GM23338 (cell line): ENCODE results near the gene NQO2. TPM values are rescaled to one million over a fixed set of nuclear protein-coding genes. Genes with fewer than 3 reads are reported as not detected.

Experiments
- ATAC-seq: fragments of 200-7000 bp; cut with Tn5 transposase; 3 replicates; pipeline ENCODE4 v1.9.1; 2020
- DNase-seq: peaks from one replicate; pipeline ENCODE4 v3.0.0-alpha.2; 2015; ENCODE audit warnings: low spot score
- H2AFZ ChIP-seq: fragments of 200-600 bp; sonication (generic); 2 replicates; pipeline ENCODE4 v1.8.0; 2016; ENCODE audit warnings: antibody characterized with exemption, mild to moderate bottlenecking, moderate library complexity
- H3F3A ChIP-seq: fragments of 200-600 bp; sonication (generic); replicated peaks from 2 replicates; pipeline ENCODE4 v1.8.0; 2017; ENCODE audit warnings: antibody characterized with exemption, mixed run types, low read depth
- H3K27ac ChIP-seq: fragments of 200-600 bp; sonication (generic); 2 replicates; pipeline ENCODE4 v1.6.1; 2016; ENCODE audit warnings: low read depth
- H3K27me3 ChIP-seq: fragments of 200-600 bp; sonication (generic); 2 replicates; pipeline ENCODE4 v1.8.0; 2016; ENCODE audit warnings: mild to moderate bottlenecking, mixed run types, moderate library complexity; ENCODE audit not compliant: insufficient read depth
- H3K36me3 ChIP-seq: fragments of 200-600 bp; sonication (generic); 2 replicates; pipeline ENCODE4 v1.8.0; 2016; ENCODE audit warnings: mild to moderate bottlenecking; ENCODE audit not compliant: insufficient read depth
- H3K4me1 ChIP-seq: fragments of 200-600 bp; sonication (generic); 2 replicates; pipeline ENCODE4 v1.8.0; 2016; ENCODE audit warnings: mild to moderate bottlenecking, moderate library complexity; ENCODE audit not compliant: insufficient read depth
- H3K4me2 ChIP-seq: fragments of 200-600 bp; sonication (generic); 2 replicates; pipeline ENCODE4 v1.7.1; 2017; ENCODE audit warnings: mixed run types
- H3K4me3 ChIP-seq: fragments of 200-600 bp; sonication (generic); 2 replicates; pipeline ENCODE4 v1.6.1; 2016; ENCODE audit warnings: mixed run types
- H3K79me2 ChIP-seq: fragments of 200-600 bp; sonication (generic); replicated peaks from 2 replicates; pipeline ENCODE4 v1.8.0; 2017; ENCODE audit warnings: mild to moderate bottlenecking; ENCODE audit not compliant: insufficient read depth
- H3K9me2 ChIP-seq: fragments of 200-600 bp; sonication (generic); 2 replicates; pipeline ENCODE4 v1.8.0; 2017; ENCODE audit not compliant: insufficient read depth
- H4K20me1 ChIP-seq: fragments of 200-600 bp; sonication (generic); replicated peaks from 2 replicates; pipeline ENCODE4 v1.8.0; 2017; ENCODE audit warnings: mild to moderate bottlenecking; ENCODE audit not compliant: insufficient read depth
- H3K27ac Mint-ChIP-seq: 2 replicates; pipeline ENCODE4 v1.8.0; 2020; ENCODE audit warnings: inconsistent platforms, mild to moderate bottlenecking, moderate library complexity, mixed read lengths
- H3K27me3 Mint-ChIP-seq: 3 replicates; pipeline ENCODE4 v1.8.0; 2022; ENCODE audit warnings: low read depth, mild to moderate bottlenecking, moderate library complexity, mixed read lengths, inconsistent platforms; ENCODE audit not compliant: insufficient read depth, poor library complexity
- H3K36me3 Mint-ChIP-seq: 3 replicates; pipeline ENCODE4 v1.8.0; 2021; ENCODE audit warnings: low read depth, mild to moderate bottlenecking, inconsistent platforms, moderate library complexity, mixed read lengths
- H3K4me1 Mint-ChIP-seq: 3 replicates; pipeline ENCODE4 v1.8.0; 2020; ENCODE audit warnings: mild to moderate bottlenecking, inconsistent platforms, mixed read lengths
- H3K4me3 Mint-ChIP-seq: 3 replicates; pipeline ENCODE4 v1.8.0; 2021; ENCODE audit warnings: moderate library complexity, mild to moderate bottlenecking, inconsistent platforms, mixed read lengths
- H3K9me3 Mint-ChIP-seq: 3 replicates; pipeline ENCODE4 v1.8.0; 2020; ENCODE audit warnings: moderate library complexity, mild to moderate bottlenecking, inconsistent platforms, mixed read lengths
- CREB1 ChIP-seq: fragments of 250-450 bp; sonication (Bioruptor Pico); IDR thresholded peaks from 2 replicates; pipeline ENCODE4 v1.5.0; 2020; ENCODE audit warnings: low read depth, mild to moderate bottlenecking, moderate library complexity
- CTCF ChIP-seq, 2 experiments: fragments of 200-600 bp in 1 of 2; sonication (generic) in 1 of 2; conservative IDR thresholded peaks; 2 replicates each; pipeline versions ENCODE4 v1.5.1 to v1.6.1; 2016 to 2017; ENCODE audit warnings: antibody characterized with exemption in 2 of 2, low read depth in 2 of 2, mild to moderate bottlenecking in 2 of 2, moderate library complexity in 1 of 2
- ETS1 ChIP-seq: IDR thresholded peaks from 2 replicates; pipeline ENCODE4 v1.6.1; 2016; ENCODE audit warnings: antibody characterized with exemption
- EZH2 ChIP-seq: fragments of 200-600 bp; sonication (generic); IDR thresholded peaks from one replicate; pipeline ENCODE4 v1.8.0; 2017; ENCODE audit warnings: antibody characterized with exemption, mild to moderate bottlenecking, low read depth; ENCODE audit not compliant: unreplicated experiment
- EZH2phosphoT487 ChIP-seq: fragments of 200-600 bp; sonication (generic); IDR thresholded peaks from one replicate; pipeline ENCODE4 v1.8.1; 2018; ENCODE audit warnings: antibody characterized with exemption; ENCODE audit not compliant: unreplicated experiment
- JUNB ChIP-seq: IDR thresholded peaks from one replicate; pipeline ENCODE4 v1.6.1; 2016; ENCODE audit warnings: antibody characterized with exemption; ENCODE audit not compliant: unreplicated experiment
- NANOG ChIP-seq: IDR thresholded peaks from 2 replicates; pipeline ENCODE4 v1.6.1; 2016; ENCODE audit warnings: antibody characterized with exemption, borderline replicate concordance
- POLR2AphosphoS5 ChIP-seq: IDR thresholded peaks from 2 replicates; pipeline ENCODE4 v1.6.1; 2016; ENCODE audit warnings: antibody characterized with exemption, low read depth
- REST ChIP-seq: IDR thresholded peaks from one replicate; pipeline ENCODE4 v1.6.1; 2018; ENCODE audit warnings: antibody characterized with exemption; ENCODE audit not compliant: unreplicated experiment
- STAT1 ChIP-seq: IDR thresholded peaks from one replicate; pipeline ENCODE4 v1.6.1; 2016; ENCODE audit warnings: antibody characterized with exemption; ENCODE audit not compliant: unreplicated experiment
- ZNF114 ChIP-seq: fragments of 250-450 bp; sonication (Bioruptor Pico); IDR thresholded peaks from 2 replicates; pipeline ENCODE4 v1.5.0; 2020; ENCODE audit warnings: mild to moderate bottlenecking, moderate library complexity
- ZNF331 ChIP-seq: fragments of 250-450 bp; sonication (Bioruptor Pico); IDR thresholded peaks from 2 replicates; pipeline ENCODE4 v1.5.0; 2020; ENCODE audit warnings: low read depth, mild to moderate bottlenecking, moderate library complexity
- ZNF462 ChIP-seq: fragments of 250-450 bp; sonication (Bioruptor Pico); IDR thresholded peaks from 2 replicates; pipeline ENCODE4 v1.5.0; 2020; ENCODE audit warnings: mild to moderate bottlenecking, moderate library complexity
- polyA plus RNA-seq: library from polyadenylated mRNA; unstranded; fragments of >200 nt; fragmentation: Nextera tagmentation; extraction: Ambion mirVana; gene quantifications from 2 replicates; pipeline ENCODE4 v1.2.1, GENCODE V29; 2016
- total RNA-seq: library from RNA; depleted of rRNA; stranded (reverse); fragments of >200 nt; shearing (Covaris generic); gene quantifications from 2 replicates; pipeline ENCODE4 v1.2.3, GENCODE V29; 2014

The NQO2 gene
- total and polyA plus RNA-seq, 2 experiments from 2014 or later: 117 to 173 TPM

DNA sequence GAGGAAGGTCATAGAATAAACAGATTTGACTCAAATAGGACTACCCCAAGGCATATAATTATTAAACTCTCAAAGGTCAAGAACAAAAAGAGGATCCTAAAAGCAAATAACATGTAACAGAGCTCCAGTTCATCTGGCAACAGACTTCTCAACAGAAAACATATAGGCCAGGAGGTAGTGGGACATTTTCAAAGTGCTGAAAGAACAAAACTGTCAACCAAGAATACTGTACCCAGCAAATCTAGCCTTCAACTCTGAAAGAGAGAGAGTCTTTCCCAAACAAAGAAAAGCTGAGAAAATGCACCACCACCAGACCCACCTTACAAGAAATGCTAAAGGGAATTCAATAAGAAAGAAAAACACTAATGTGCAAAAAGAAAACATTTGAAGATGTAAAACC, 11.9 kb downstream of the NQO2 start:
- no peaks in the 10 kb centered on the region for H3K27me3 ChIP-seq
- peaks cover 31% of the 10 kb centered on the region for H3K4me1 ChIP-seq
- no peak for TF ChIP-seq JUNB
- no peak for TF ChIP-seq ZNF114 (CRISPR knock-in tag)
- no peak for TF ChIP-seq ZNF462 (CRISPR knock-in tag)
- no peak for TF ChIP-seq REST
- TF ChIP-seq CTCF (conservative IDR thresholded peaks at IDR 0.05; ENCODE audit: low read depth in 2 of 2): no peak
- no peak for TF ChIP-seq POLR2AphosphoS5
- TF ChIP-seq EZH2phosphoT487: no peak
- TF ChIP-seq ETS1: no peak
- no peak for TF ChIP-seq STAT1
- no peak for TF ChIP-seq NANOG
- no peak for TF ChIP-seq ZNF331 (CRISPR knock-in tag)
- TF ChIP-seq CREB1 (CRISPR knock-in tag): no peak
- TF ChIP-seq EZH2: no peak
- Mint-ChIP-seq H3K27me3 (peaks cover 19% of the 10 kb centered on the region), H3K4me1 (peaks cover 34% of the 10 kb centered on the region), H3K36me3 (peaks cover 95% of the 10 kb centered on the region), H3K9me3 (peaks cover 38% of the 10 kb centered on the region), H3K4me3 (no peak overlapping the region), H3K27ac (no peak overlapping the region)
- 0 out of 2 replicates have a peak, but pooled peaks cover 4% of the 10 kb centered on the region for H4K20me1 ChIP-seq
- H2AFZ ChIP-seq: no peak overlapping the region
- H3K27ac ChIP-seq: no peak overlapping the region
- H3K79me2 ChIP-seq: no peaks in the 10 kb centered on the region
- peaks cover 44% of the 10 kb centered on the region for H3K36me3 ChIP-seq
- no peaks in the 10 kb centered on the region for H3K9me2 ChIP-seq
- H3K4me3 ChIP-seq: no peak overlapping the region
- no peak overlapping the region for H3K4me2 ChIP-seq
- ATAC-seq: no peak
- DNase-seq: no peak
- 0 out of 2 replicates have a peak, but pooled peaks cover 10% of the 10 kb centered on the region for H3F3A ChIP-seq
